ENCODE measurements around the gene PLCB3. TPM values are rescaled to one million over a fixed set of nuclear protein-coding genes. Genes with fewer than 3 reads are reported as not detected.

The PLCB3 gene
- total RNA-seq, 4 donors from 2014 or later: 14.7 to 26.5 (median 19.7) TPM

DNA sequence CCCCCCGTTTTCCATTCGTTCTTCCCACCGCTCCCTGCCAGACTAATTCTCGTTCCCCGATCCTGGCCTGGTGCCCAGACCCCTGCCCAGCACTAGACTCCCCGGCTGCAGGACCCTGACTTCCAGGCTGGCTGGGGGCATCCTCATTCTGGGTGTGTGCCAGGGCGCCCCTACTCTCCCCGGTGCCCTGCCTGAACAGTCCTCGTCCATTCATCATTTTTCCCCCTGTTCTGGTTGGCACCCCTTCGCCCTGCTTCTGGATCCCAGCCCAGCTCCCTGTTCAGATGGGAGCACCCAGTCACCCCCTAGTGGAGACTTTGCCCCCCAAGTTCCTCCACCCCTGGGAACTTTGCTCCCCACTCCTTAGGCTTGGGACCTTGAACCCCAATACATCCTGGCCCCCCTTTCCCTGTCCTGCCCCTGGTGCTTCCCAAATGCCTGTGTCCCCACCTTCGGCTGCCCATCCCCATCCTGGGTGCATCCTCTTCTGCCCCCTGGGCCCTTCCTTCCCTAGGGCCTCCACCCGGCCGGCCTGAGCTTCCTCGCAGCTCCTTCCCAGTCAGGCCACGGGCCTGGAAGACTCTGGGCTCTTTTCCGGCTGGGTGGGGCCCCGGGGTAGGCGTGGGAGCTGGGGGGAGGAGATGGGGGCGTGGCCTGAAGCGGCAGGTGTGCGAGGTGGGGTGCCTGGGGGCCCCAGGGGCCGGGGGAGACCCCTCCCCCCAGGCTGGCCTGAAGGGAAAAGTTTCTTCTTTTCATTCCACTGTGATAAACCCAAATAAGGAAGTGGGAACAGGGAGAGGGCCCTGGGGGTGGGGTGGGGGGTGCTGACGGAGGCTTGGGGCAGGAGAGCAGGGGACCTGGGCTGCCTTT lies 908 bp downstream of the PLCB3 start:
- ATAC-seq (ENCODE audit: low FRiP score) (no peak), DNase-seq (ENCODE audit: low spot score) (no peak)
- TF ChIP-seq, protein P1, sequence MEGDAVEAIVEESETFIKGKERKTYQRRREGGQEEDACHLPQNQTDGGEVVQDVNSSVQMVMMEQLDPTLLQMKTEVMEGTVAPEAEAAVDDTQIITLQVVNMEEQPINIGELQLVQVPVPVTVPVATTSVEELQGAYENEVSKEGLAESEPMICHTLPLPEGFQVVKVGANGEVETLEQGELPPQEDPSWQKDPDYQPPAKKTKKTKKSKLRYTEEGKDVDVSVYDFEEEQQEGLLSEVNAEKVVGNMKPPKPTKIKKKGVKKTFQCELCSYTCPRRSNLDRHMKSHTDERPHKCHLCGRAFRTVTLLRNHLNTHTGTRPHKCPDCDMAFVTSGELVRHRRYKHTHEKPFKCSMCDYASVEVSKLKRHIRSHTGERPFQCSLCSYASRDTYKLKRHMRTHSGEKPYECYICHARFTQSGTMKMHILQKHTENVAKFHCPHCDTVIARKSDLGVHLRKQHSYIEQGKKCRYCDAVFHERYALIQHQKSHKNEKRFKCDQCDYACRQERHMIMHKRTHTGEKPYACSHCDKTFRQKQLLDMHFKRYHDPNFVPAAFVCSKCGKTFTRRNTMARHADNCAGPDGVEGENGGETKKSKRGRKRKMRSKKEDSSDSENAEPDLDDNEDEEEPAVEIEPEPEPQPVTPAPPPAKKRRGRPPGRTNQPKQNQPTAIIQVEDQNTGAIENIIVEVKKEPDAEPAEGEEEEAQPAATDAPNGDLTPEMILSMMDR (IDR thresholded peaks at IDR 0.05): no peak

DNA sequence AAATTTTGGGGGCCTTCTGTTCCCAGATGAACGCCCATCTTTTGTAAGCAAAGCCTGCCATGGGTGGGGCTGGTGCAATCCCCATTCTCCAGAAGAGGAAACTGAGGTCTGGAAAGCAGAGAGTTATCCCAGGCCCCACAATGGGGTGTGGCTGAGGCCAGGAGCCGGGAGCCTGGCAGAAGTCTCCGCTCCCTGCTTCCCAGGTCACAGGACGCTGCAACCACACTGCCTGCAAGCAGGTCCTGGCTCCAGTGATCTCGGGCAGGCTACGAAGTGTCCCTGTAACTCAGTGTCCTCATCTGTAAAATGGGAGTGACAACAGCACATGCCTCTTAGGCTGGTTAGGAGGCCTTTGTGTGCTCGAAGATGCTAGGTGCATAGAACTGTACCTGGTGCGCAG lies 1.7 kb downstream of the PLCB3 start:
- TF ChIP-seq, protein P1 (IDR thresholded peaks at IDR 0.05): no peak
- DNase-seq (ENCODE audit: low spot score) (no peak), ATAC-seq (ENCODE audit: low FRiP score) (no peak)

DNA sequence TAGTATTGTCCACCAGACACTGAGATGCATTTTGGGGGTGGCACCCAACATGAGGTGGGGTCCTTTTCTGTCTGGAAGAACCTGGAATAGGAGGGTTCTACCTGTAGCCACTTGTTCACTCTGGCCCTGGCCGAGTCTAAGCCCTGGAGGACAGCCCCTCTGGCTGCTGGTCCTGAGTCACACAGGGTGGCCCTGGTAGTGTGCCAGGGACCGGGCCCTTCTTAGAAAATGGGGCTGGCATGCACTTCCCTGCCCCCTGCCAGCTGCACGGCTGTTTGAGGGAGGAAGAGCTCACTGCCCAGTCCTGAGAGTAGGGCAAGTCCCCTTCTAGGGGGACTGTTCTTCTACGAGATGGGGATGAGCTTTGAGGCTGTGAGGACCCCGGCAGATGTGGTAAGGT lies 2.2 kb downstream of the PLCB3 start:
- TF ChIP-seq, protein P1 (IDR thresholded peaks at IDR 0.05): no peak
- DNase-seq (ENCODE audit: low spot score) (no peak), ATAC-seq (ENCODE audit: low FRiP score) (no peak)

DNA sequence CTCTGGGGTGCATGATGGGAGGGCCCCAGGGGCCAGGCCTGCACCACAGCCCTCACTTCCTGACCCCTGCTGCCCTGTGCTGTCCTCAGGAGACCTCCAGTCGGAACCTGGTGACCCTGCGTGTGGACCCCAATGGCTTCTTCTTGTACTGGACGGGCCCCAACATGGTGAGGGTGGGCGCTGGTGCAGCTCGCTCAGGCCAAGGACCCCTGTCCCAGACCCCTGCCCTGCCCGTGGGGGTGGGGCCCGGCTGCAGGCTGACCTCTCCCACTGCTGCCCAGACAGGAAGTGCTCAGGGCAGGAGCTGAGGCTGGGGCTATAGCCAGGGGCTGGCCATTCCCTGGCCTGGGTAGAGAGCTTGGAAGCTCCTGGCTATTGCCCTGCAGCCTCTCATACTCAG lies 3.0 kb downstream of the PLCB3 start:
- no peak for DNase-seq (ENCODE audit: low spot score)
- no peak for ATAC-seq (ENCODE audit: low FRiP score)
- TF ChIP-seq, protein P1 (IDR thresholded peaks at IDR 0.05): no peak

DNA sequence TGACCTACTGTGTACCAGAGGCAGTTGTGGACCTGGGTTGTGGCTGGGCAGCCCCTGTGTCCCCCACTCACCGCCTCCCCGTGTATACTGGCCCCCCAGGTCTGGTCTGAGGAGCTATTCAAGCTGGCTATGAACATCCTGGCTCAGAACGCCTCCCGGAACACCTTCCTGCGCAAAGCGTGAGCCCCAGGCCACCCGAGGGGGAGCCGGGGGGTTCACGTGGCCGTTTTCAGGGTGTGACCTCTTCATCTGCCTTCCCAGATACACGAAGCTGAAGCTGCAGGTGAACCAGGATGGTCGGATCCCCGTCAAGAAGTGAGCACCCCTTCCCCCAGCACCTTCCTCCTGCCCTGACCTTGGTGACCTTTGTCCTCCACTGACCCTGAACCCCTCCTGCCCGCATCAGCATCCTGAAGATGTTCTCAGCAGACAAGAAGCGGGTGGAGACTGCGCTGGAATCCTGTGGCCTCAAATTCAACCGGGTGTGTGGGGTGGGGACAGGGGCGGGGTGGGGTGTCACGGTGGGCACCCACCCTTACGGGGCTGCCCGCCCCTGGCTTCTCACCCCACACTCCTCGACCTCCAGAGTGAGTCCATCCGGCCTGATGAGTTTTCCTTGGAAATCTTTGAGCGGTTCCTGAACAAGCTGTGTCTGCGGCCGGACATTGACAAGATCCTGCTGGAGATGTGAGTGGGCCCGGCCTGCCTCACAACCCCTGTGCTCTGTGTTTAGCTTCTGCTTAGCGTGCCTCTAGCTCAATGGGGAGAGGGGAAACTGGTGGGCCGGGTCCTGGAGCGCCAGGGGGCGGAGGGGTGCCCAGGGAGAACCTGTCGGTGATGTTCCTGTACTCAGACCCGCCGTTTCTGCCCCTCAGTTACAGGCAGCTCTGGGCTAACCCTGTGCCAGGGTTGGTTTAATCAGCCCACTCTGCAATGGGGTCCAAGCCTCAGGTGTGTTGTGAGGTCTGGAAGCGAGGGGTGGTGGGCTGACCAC lies 4.1 kb downstream of the PLCB3 start:
- ATAC-seq (ENCODE audit: low FRiP score) (no peak), DNase-seq (ENCODE audit: low spot score) (no peak)
- TF ChIP-seq, protein P1 (IDR thresholded peaks at IDR 0.05): no peak

DNA sequence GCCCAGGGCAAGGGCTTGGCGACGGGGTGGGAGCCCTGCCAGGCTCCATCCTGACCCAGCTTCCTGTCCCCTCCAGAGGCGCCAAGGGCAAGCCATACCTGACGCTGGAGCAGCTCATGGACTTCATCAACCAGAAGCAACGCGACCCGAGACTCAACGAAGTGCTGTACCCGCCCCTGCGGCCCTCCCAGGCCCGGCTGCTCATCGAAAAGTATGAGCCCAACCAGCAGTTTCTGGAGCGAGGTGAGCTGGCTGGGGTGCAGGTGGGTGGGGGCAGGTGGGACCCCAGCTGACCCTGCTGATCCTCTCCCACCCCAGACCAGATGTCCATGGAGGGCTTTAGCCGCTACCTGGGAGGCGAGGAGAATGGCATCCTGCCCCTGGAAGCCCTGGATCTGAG lies 5.0 kb downstream of the PLCB3 start:
- DNase-seq (ENCODE audit: low spot score) (no peak), ATAC-seq (ENCODE audit: low FRiP score) (no peak)
- TF ChIP-seq, protein P1 (IDR thresholded peaks at IDR 0.05): no peak

Measured in omental fat pad (tissue), 4 donors.